Measurements from ENCODE around the gene STX7. TPM values are rescaled to one million over a fixed set of nuclear protein-coding genes. Genes with fewer than 3 reads are reported as not detected.

Gene STX7
- total RNA-seq, 1 experiment from 2014 or later = 30.5 TPM

DNA sequence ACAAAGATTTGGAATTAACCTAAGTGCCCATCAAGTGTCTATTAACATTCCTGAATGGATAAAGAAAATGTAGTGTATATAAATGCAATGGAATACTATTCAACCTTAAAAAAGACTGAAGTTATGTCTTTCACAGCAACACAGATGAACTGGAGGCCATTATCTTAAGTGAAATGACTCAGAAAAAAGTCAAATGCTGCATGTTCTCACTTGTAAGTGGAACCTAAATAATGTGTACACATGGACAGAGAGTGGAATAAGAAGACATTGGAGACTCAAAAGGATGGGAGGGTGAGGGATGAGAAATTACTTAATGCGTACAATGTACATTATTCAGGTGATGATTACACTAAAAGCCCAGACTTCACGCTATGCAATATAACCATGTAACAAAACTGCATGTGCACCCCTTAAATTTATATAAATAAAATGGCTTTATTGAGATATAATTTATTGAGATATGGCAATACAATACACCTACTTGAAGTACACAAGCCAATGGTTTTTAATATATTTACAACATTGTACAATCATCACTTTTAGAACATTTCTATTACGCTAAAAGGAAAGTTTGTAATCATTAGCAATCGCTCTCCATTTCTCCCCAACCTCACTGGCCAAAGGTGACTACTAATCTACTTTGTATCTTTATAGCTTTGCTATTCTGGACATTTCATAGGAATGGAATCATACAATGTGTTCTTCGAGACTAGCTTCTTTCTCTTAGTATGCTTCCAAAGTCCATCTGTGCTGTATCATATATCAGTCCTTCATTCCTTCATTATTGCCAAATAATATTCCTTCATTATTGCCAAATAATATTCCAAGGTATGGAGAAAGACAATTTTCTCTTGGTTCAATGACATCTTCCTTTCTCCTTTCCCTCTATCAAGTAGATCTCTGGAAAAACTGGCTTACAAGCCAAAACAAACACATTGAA lies 5.8 kb downstream of the STX7 start:
- DNase-seq (ENCODE audit: low read depth) = no peak

DNA sequence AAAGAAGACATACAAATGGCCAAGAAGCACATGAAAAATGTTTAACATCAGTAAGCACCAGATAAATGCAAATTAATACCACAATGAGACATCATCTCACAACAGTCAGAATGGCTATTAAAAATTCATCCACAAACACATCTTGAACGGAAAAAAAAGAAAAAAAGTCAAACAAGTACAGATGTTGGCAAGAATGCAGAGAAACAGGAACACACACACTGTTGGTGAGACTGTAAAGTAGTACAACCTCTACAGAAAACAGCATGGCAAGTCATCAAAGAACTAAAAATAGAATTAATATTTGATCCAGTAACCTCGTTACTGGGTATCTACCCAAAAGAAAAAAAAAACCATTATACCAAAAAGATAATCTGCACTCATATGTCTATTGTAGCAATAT lies 6.5 kb downstream of the STX7 start:
- DNase-seq (ENCODE audit: low read depth) = no peak

DNA sequence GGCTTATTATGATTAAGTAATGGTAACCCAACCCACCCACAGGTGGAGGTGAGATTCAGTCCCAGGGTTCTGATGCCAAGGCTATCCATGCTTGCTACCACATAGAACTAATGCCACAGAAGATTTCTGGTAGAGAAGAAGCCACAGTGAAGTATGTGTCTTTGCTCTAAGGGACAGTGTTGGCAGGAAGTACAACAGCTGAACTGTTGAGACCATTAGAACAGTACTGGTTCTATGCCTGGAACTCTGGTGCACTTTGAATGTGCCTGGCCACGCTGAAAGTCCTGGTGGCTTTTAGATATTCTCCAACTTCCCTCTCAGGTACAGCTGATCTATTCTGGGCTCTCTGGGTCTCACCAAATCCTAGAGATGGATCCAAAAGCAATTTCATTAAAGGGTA lies 7.8 kb downstream of the STX7 start:
- no peak for DNase-seq (ENCODE audit: low read depth)

DNA sequence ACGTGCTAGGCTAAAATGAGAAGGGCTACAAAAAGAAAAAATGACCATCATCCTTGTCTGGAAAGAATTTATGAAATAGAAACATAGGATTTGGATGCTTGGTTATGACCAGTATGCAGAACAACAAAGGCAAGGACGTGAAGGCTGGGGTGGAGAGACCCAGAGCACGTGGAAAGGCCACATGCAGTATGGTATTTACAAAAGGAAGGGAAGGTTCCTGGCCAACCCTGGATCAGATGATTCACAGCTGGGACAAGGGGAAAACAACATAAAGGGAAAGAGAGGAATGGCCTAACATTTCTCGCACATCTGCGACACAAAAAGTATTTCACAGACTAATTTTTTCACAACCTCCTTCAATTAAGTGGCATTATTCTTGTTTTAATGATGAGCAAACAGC lies 8.2 kb downstream of the STX7 start:
- DNase-seq (ENCODE audit: low read depth) = no peak

DNA sequence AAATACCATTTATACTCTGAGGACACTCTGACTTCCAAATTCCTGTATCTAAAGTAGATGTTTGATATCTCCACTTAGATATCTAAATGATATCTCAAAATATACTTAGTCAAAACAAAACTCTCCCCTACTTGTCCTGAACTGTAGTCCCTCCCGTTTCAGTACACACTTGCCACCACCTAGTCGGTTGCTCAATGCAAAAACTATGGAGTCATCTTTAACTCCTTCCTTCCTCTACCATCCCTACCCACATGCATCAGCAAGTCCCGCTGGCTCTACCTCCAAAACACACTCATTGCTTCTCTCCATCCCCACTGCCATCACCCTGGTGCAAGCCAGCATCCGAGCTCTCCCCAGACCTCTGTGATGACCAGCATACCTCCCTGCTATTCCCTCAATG lies 13.2 kb downstream of the STX7 start:
- DNase-seq (ENCODE audit: low read depth) = no peak

DNA sequence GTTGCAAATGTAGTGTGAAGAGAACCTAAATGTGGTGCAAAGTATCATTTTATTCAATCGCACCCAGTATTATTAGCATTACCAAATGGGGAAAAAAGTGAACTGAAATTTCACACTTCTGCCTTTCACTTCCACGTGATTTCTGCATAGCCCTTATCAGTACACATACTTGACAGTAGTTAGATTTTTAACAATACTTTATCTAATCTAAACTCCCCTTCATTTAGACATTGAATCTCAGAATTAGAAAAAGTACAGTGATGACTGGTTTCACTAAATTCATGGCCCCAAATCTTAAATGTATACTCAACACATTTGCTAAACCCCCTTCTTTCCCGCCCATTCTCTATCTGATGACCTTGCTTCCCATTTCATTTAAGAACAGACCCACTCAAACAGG lies 14.3 kb downstream of the STX7 start:
- DNase-seq (ENCODE audit: low read depth) = no peak

DNA sequence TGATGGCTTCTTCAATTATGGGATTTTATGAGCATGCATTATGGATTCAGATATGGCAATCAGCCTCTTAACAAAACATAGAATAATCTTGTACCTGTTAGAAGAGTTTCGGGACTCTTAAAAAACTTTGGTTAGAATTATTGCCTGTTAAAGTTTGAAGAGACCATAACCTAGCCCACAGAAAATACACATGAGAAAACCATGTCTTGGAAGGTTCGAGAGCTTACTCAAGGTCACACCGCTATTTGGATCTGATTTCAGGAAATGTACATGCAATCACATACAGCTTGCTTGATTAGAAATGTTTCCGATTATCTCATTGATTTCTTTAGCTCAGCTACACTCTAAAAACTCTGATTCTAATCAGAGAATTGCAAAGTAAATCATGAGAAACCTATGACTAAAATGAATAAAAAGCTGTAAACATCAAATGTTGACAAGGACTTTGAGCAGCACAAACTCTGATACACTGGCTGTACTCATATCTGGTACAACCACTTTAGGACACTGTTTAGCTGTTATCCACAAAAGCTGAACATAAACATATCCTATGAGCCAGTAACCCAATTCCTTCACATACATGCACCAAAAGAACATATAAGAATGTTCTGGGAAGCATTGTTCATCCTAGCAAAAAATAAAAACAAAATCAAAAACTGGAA lies 16.3 kb downstream of the STX7 start:
- DNase-seq (ENCODE audit: low read depth) = no peak

DNA sequence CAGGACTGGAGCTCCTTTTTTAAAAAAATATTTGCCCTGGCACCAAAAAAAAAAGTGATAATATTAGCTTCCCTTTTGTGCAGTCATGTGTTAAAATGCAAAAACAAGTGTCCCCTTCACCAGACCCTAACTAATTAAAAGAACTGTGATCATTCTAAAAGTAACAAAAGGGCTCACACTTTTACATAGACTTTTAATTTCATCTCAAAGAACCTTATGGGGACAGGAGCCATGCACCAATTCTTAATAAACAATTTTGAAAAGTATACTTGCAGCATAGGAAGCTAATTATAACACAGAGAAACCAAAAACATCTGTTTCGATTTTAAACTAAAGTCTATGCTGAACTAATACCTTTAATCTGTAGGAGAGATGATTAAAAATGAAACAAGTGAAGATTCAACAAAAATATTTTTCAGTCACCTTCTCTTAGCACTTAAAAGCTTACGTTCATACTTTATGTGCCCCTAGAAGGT lies 17.3 kb downstream of the STX7 start:
- no peak for DNase-seq (ENCODE audit: low read depth)

DNA sequence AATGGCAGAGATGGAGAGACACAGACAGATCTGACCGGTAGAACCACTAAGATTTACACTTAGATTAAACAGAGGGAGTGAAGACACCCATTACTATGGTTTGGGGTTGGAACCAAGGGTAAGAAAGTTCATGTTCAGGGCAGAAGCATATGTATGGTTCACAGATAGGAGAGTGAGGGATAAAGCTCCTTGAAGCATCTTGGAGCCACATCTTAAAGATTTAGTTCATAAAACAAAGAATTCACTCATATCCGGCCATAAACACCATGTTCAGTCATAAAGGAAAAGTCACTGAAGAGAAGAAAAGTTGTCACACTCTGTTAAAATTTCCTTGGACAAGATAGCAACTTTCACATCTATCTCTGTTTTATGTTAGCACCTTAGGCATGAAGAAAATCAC lies 18.0 kb downstream of the STX7 start:
- DNase-seq (ENCODE audit: low read depth) = no peak

DNA sequence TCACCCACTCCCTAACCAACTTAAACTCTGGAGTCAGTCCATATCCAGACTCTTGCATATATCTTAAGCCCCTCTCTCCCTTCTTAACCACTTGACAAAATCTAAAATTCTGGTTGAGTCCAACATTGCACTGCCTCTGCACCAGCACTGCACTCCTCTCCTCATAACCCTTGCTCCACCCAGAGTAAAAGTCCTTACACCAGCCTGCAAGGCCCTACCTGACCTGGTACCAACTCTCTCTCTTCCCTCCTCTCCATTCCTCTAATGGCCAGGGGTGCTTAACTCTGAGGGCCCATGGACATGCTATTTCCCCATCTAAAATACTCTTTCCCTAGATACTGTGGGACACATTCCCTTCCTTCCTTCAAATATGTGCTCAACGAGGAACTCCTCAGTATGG lies 21.0 kb downstream of the STX7 start:
- no peak for DNase-seq (ENCODE audit: low read depth)

DNA sequence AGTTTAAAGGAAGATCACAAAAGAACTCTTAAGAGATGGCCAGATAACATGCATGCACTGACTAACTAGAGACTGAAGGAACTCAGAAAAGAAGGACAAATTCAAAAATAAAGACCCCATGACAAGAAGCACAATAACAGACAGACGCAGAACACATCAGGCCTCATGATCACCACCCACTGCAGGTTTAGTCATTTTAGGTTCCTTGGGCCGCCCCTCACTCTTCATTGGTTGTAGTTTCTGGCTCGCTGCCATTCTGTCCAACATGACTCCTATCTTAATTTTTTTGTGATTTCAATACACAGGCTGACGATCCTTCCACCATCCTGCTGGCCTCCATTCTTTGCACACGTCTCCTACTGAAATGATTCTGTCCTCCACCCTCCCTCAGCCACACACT lies 21.6 kb downstream of the STX7 start:
- peak; percentile 18 for DNase-seq (ENCODE audit: low read depth)

DNA sequence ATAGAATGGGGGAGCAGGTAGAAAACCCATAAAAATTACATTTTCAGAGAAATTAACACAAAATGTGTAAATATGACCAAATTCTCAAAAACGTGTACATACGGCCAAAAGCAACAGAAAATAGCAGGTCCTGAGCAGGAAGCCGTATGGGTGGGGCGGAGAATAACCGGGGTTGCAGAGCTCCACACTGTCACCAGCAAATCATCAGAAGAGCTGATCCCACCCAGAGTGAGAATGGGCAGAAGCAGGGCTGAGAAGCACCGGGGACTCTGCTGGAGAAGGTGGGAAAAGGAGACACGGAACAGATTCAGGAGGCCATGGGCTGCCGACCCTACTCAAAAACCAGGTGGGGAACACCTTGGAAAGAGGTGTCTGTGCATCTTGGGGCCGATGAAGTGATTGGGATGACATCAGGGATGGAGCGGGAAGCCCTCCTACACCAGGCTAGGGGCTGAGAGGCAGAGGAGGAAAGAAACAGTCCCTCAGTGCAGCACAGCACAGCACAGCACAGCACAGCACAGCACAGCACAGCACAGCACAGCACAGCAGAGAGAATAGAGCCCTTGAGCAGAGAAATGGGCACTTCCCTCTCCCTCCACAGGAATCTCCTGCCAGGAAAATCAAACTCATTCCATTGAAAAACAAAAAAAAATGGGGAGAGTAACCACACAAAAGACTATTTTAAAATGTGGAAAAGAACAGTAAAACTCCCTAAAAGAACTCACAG lies 22.3 kb downstream of the STX7 start:
- DNase-seq (ENCODE audit: low read depth) = no peak

DNA sequence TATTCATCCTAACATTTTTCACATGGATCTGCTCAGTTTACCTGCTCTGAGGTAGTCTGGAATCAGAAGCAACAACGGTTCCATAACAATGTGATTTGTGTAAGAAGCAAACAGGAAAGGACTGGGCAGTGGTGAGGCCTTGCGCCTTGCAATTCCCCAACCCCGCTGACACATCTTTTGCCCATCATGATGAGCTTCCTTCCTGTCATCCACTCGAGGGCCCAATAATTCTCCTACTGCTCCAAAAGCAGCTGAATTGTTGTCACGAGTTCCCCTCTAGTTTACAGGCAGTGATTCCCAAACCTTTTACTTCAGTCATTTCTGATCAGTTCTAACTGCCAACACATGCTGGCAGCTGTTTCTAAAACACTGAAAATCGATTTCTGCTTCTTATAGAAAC lies 22.9 kb downstream of the STX7 start:
- no peak for DNase-seq (ENCODE audit: low read depth)

DNA sequence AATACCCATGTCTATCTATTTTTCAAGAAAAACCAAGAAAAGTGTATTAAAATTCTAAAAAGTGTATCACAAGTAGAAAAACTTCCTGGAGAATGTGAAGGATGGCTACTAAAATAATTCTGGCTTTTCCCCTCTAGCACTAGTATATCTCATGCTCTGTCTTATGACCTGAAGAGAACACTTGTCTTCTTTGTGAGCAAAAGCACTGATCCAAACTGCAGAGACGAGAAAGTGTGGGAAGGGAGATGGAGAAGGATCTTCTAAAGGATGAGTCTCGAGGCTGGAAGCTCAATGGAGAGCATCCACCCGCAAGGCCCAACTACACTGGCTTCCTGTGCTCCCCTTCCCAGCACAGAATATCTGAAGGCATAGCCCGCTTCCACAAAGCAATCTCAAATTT lies 23.5 kb downstream of the STX7 start:
- no peak for DNase-seq (ENCODE audit: low read depth)

DNA sequence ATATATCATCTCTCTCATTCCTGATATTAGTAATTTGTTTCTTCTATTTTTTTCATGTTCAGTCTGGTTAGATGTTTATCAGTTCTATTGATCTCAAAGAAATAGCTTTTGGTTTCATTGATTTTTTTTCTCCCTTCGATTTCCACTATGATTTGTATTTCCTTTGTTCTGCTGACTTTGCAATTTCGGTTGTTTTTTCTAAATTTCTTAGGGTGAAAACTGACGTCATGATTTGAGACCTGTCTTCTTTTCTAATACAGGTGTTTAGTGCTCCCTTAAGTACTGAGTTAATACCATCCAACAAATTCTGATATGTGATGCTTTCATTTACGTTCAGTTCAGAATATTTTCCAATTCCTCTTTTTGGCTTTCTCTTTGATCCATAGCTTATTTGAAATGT lies 25.2 kb downstream of the STX7 start:
- DNase-seq (ENCODE audit: low read depth) = no peak

DNA sequence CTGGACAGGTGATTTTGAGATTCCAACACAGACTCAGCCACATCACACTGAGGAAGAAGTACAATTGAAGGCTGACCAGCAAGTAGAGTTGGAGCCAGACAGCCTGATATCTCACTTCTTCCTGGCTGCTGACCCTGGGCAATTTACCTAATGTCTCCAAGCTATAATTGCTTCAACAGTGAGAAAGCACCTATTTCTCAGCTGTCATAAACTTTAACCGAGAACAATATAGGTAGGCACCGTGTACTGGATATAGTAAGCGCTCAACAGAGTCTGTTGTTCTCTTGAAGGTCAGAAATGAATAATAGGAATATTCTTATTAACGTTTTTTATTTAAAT lies 28.3 kb downstream of the STX7 start:
- no peak for DNase-seq (ENCODE audit: low read depth)

DNA sequence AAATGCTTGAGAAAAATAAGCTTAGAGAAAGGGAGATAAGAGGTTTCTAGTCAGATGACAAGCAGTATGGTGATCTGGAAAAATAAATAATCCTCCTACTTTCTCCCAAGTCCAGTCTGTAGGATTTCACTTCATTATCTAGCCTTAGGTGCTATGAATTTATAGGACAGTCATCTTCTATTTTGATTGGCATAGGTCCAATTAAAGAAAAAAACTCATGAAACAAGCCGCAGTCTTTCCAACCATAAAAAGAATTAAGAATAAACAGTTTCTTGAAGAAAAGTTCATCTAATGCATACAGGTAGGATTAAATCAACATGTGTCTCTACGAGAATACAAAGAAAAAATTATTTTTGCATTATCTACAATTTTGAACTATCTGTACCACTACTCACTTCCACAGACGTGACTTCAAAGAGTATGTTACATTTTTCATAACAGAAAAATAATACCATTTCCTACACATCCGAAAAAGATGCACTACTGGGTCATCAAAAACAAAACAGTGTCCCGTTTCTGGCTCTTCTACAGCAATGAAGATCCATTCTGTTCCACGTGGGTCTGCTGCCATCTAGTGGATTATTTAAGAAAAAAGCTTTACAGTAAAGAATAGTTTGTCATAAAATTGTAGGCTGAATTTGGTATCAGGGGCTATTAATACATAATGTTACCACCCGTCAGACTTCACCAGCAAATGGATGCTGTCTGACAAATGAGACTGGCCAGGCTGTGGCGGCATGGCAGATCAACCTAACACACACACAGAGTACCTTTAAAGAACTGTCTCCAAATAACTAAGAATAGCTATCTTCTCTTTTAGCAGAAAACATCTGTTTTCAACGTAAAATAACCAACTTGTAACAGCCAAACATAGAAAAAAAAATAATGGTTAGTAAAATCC lies 28.9 kb downstream of the STX7 start:
- peak; percentile 79 for DNase-seq (ENCODE audit: low read depth)

DNA sequence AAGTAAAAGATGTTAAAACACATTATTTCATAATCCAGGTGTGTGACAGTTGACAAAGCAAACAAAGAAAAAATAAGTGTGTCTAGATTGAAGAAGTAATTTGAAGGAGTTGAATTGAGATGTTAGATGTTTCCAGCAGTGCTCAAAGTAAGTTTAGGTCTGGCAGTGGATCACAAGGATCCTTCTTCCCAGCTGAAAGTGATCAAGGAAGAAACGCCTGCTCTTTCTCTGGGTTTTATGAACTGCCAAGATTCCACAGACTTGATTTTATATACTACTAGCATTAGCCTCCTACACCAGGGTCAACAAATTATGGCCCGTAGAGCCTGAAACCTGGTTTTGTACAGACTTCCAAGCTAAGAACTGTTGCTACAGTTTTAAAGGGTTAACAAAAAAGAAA lies 30.3 kb downstream of the STX7 start:
- DNase-seq (ENCODE audit: low read depth) = no peak

DNA sequence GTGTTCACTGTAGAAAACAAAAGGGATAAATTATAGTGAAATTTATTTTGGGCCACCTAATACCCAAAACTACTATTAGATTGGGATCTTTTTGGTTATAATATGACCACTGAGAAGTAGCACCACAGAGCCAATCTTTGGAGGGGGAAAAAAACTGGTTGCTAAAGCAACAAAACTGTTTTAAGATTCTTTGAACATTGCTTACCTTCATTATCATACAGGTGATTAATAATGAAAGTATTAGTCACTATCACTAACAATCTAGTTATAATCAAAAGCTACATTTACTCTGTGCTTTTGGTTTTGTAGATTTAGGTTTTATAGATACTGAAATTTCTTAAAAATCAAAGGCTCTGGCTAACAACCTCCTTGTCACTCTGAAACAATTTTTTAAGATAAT lies 31.7 kb downstream of the STX7 start:
- DNase-seq (ENCODE audit: low read depth) = no peak

DNA sequence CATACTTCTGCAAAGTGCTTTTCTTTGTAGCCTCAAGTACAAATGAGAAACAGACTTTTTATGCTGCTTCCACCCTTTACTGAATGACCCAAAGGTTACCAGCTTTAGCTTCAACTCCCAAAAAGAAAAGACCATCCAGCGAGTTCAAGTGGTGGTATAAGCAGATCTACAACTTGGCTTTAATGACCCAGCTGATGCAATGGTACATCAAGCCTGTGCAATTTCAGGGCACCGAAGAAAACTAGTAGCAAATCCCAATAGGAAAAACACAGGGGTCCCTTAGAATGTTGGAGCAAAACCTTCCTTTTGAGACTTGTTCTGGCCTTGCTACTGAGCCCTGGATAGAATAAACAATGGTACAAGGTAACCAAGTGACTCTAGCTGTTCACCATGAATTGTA lies 33.8 kb downstream of the STX7 start:
- no peak for DNase-seq (ENCODE audit: low read depth)

DNA sequence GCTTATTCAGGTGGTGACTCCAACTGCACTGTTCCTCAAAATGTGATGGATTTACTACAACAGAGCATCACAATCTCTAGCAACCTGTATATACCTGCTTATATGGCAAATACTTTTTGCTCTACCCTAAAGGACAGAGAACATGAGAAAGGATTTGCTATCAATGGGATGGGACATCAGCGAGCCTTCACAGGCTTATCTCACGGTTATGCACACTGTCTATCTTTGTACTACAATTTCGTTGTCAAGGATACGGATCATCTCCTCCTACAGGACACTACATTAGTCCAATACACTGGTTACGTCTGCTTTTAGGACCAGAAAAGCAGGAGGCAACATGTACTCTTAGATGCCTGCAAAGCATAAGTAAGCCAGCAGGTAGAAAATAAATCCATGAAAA lies 34.2 kb downstream of the STX7 start:
- no peak for DNase-seq (ENCODE audit: low read depth)

DNA sequence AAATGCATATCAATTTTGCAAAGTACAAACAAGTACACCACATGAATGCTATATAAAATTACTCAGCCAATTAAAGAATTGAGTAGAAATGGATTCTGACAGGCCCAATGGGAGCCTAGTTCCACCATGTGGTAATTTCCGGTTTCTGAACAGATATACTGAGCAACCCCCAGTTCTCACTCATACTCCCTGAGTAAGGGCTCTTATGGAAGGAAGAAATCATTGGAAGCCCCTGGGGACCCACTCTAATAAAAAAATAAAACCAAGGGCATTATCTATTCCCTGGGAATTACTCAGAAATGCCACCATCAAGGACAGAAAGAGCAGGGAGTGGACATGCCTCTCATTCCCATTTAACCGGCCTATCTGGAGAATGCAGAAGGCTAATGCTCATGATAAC lies 34.6 kb downstream of the STX7 start:
- no peak for DNase-seq (ENCODE audit: low read depth)
